Kidney (tissue), 14 donors: ENCODE measurements around the gene REC8. TPM values are rescaled to one million over a fixed set of nuclear protein-coding genes. Genes with fewer than 3 reads are reported as not detected.

Experiments
- DNase-seq, 5 donors: peaks; one replicate each; pipeline ENCODE4 v3.0.0-alpha.2; 2013 to 2020
- FAIRE-seq: peaks from 2 replicates; lab custom pipeline; 2012; peaks lifted over from hg19 to GRCh38; lab: Jason Lieb, UNC
- H3K27ac ChIP-seq, 2 donors: one replicate each; pipeline ENCODE4 v1.7.0; 2013; ENCODE audit warnings: low read depth in 2 of 2, low read length in 2 of 2, inconsistent platforms in 1 of 2
- H3K27me3 ChIP-seq: one replicate; pipeline ENCODE4 v1.7.1; 2013; ENCODE audit warnings: low read length, inconsistent platforms; ENCODE audit not compliant: control insufficient read depth, insufficient read depth
- H3K36me3 ChIP-seq, 3 donors: one replicate each; pipeline versions ENCODE4 v1.7.0 to v1.7.1; 2013; ENCODE audit warnings: low read length in 3 of 3, control low read depth in 1 of 3, inconsistent platforms in 1 of 3; ENCODE audit not compliant: insufficient read depth in 3 of 3, control insufficient read depth in 2 of 3
- H3K4me1 ChIP-seq, 3 donors: one replicate each; pipeline versions ENCODE4 v1.7.0 to v1.7.1; 2013; ENCODE audit warnings: low read length in 3 of 3, inconsistent platforms in 1 of 3, low read depth in 1 of 3; ENCODE audit not compliant: control insufficient read depth in 2 of 3, insufficient read depth in 2 of 3
- H3K4me3 ChIP-seq, 3 donors: one replicate each; pipeline versions ENCODE4 v1.7.0 to v1.8.1; 2013; ENCODE audit warnings: low read length in 3 of 3, control low read depth in 1 of 3, inconsistent platforms in 1 of 3
- H3K9ac ChIP-seq, 3 donors: one replicate each; pipeline versions ENCODE4 v1.7.0 to v1.7.1; 2013; ENCODE audit warnings: low read length in 3 of 3, control low read depth in 1 of 3, inconsistent platforms in 1 of 3
- H3K9me3 ChIP-seq, 3 donors: one replicate each; pipeline versions ENCODE4 v1.7.0 to v1.7.1; 2013; ENCODE audit warnings: low read length in 3 of 3, control low read depth in 1 of 3, inconsistent platforms in 1 of 3; ENCODE audit not compliant: control insufficient read depth in 2 of 3, insufficient read depth in 1 of 3
- intact Hi-C: fragments of 100-400 bp; cut with DNase I; formaldehyde crosslinking; loops from one replicate; pipeline ENCODE4 v1.11.1; 2022
- polyA plus RNA-seq: library from polyadenylated mRNA; stranded (reverse); fragments of 350-450 nt; fragmentation: Illumina TruSeq; extraction: RNeasy Lipid Tissue Mini Kit (QIAGEN cat#74804); gene quantifications from one replicate; pipeline ENCODE4 v1.2.3, GENCODE V29; 2014; ENCODE audit warnings: low read depth, low replicate concordance; ENCODE audit not compliant: insufficient read depth
- total RNA-seq: library from RNA; stranded (reverse); fragmentation: NEBNext Ultra II Directional; extraction: Animal tissue kit (Norgen Biotek cat#: 25700); gene quantifications from one replicate; pipeline ENCODE4 v1.2.1, GENCODE V29; 2021
- TF ChIP-seq, protein P1 (sequence below): IDR thresholded peaks from 3 replicates; pipeline ENCODE4 v1.5.1; 2012; ENCODE audit warnings: mild to moderate bottlenecking, moderate library complexity, borderline replicate concordance; ENCODE audit not compliant: insufficient read depth; ENCODE audit errors: extremely low read depth
- donor health status: control.
- donor health status: control.
- donor health status: control.
- donor health status: control.
- donor health status: control.
- donor health status: DM: yes; HTN: yes; CAD: no.
- donor health status: Normal renal cell carcinoma (clear cell type).

REC8 gene
- total and polyA plus RNA-seq, 2 donors from 2014 or later: 39.9 to 51.4 TPM

DNA sequence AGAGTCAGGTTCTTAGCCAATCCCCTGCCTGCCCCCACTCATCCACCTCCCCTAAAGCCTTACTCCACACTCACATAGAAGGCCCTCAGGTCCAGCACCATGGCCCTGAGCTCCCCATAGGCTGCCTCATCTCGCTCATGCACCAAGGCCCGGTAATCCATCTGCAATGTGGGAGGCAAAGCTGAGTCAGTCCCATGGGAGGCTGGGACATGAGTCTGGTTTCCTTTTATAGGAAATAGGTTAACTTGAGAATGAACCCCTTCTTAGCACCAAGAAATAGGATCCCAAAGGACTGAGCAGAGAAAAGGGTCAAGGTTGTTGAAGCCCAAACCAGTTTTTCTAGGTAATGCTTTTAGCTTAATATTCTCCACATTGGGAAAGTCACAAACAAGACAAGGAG, 28.4 kb upstream of the REC8 start:
- Histone ChIP-seq H3K27me3 (no peaks in the 10 kb centered on the region), H3K4me1 (peaks cover 2 to 36% (median 11%) of the 10 kb centered on the region in 3 donors), H3K9ac (no peak overlapping the region), H3K36me3 (peaks cover 0 to 9% (median 5%) of the 10 kb centered on the region in 3 donors), H3K4me3 (no peak overlapping the region), H3K27ac (no peak overlapping the region), H3K9me3 (no peaks in the 10 kb centered on the region)
- TF ChIP-seq, protein P1, sequence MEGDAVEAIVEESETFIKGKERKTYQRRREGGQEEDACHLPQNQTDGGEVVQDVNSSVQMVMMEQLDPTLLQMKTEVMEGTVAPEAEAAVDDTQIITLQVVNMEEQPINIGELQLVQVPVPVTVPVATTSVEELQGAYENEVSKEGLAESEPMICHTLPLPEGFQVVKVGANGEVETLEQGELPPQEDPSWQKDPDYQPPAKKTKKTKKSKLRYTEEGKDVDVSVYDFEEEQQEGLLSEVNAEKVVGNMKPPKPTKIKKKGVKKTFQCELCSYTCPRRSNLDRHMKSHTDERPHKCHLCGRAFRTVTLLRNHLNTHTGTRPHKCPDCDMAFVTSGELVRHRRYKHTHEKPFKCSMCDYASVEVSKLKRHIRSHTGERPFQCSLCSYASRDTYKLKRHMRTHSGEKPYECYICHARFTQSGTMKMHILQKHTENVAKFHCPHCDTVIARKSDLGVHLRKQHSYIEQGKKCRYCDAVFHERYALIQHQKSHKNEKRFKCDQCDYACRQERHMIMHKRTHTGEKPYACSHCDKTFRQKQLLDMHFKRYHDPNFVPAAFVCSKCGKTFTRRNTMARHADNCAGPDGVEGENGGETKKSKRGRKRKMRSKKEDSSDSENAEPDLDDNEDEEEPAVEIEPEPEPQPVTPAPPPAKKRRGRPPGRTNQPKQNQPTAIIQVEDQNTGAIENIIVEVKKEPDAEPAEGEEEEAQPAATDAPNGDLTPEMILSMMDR: no peak
- FAIRE-seq (no peak), DNase-seq (no peak)
- intact Hi-C loops: no loop called here

DNA sequence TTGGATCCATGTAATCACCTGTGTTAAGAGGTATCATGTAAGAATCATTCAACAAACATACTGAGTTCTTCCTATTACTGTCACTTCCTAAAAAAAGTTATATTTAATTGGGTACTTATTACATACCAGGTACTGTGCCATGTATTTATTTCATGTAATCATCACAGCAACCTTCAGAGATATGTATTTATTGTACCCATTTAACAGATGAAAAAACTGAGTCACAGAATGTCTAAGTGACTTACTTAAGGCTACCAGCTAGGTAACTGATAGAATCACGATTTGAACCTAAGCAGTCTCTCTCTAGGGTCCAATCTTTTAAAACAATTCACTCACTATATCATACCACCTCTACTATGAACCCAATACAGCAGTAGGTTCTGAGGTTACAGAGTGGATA, 27.4 kb upstream of the REC8 start:
- Histone ChIP-seq H3K9ac (peak overlapping the region in 1 of 3 donors; percentile 9), H3K9me3 (no peaks in the 10 kb centered on the region), H3K4me3 (no peak overlapping the region), H3K36me3 (peaks cover under 1 to 4% (median 3%) of the 10 kb centered on the region in 3 donors), H3K27ac (no peak overlapping the region), H3K27me3 (no peaks in the 10 kb centered on the region), H3K4me1 (peaks cover 2 to 35% (median 11%) of the 10 kb centered on the region in 3 donors)
- TF ChIP-seq, protein P1: no peak
- DNase-seq (no peak), FAIRE-seq (no peak)
- intact Hi-C loops: no loop called here

DNA sequence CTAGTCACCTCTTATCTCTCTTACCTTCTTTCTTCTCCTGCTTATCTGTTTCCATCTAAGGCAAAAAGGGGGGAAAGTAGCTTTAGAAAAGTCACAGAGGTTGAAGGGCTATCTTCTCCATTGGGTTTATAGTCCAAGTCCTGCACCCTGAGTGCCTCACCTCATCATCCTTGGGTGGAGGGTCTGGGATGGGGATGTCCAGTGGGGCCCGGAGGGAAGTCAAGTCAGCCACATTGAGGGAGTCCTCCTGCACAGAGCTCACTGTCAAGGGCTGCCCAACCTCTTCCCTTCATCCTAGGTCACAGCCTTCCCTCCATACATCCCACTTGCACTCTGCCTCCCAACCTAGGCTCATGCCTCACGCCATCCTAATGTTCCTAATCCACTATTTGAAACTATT, 26.7 kb upstream of the REC8 start:
- TF ChIP-seq, protein P1: no peak
- peaks cover 2 to 32% (median 11%) of the 10 kb centered on the region in 3 donors for H3K4me1 ChIP-seq
- no peaks in the 10 kb centered on the region for H3K27me3 ChIP-seq
- H3K9ac ChIP-seq: no peak overlapping the region
- H3K9me3 ChIP-seq: no peaks in the 10 kb centered on the region
- peak overlapping the region in 1 of 3 donors; percentile 94 for H3K4me3 ChIP-seq
- peaks cover 4 to 11% (median 10%) of the 10 kb centered on the region in 3 donors for H3K36me3 ChIP-seq
- intact Hi-C loops: no loop called here
- DNase-seq: peak in 1 of 5 donors; percentile 18
- no peak overlapping the region for H3K27ac ChIP-seq
- FAIRE-seq: no peak
